G401.6 (cell line): ENCODE measurements around the gene SEMA3F.
A peak's percentile ranks its signal among the peaks of the same experiment; 100 is the strongest.
"Not testable (repeated sequence)": the region's sequence is repeated elsewhere in the genome, so short reads cannot be mapped to it uniquely, and the experiment has no call there.

Experiments
- FAIRE-seq: peaks from 2 replicates; lab custom pipeline; 2012; peaks lifted over from hg19 to GRCh38; lab: Jason Lieb, UNC

SEMA3F gene

DNA sequence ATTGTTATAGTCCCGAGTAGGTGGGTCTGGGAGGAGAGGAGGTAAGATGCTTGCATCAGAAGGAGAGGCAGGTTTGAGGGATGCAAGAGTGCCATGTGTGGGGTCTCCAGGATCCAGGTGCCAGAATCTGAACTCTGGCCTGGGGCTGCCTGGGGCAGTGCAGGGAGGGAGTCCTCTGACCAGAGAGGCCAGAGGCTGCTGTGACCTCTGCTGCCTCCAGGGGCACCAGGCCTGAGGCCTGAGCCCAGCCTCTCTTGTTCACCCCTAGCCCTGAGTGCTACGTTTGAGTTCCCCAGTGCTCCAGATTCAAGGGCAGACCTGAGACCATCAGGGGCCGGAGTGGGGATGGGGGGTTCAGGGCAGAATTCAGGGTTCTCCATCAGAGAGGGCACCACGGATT is 57.4 kb downstream of the SEMA3F start:
- FAIRE-seq = no peak

DNA sequence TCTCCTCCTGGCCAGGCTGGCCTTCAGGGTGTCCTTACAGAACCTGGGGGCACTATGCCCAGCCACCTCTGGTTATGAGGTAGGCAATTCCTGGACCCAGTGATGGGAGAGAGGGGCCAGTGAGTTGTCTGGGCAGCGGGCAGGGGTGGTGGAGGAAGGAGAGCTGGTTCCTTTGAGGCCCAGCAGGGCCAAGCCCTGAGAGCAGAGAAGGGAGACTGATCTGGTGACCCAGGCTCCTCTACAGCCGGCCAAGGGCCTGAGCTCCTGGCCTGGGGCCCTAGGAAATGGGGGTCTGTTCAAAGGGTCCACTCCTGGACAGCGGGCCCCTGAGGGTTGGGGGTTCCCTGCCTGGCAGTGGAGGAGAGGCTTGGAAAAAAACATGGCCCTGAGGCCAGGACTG is 57.8 kb downstream of the SEMA3F start:
- FAIRE-seq = no peak

DNA sequence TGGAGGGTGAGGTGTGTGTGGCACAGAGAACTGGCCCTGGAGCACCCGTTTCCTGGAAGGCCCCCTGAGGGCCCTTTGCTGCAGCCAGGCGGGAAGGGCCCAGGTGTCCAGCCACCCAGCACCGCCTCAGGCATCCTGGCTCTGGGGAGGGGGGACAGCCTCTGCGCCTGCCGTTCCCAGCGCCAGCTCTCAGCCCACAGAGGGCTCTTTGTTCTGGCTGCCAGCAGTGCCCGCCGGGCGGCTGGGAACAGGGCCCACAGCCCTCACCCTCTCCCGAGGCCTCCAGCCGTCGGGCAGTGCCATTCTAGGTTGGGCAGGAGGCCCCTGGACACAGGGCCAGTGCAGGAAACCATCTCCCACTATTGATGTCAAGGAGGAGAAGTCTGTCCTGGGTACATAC is 58.2 kb downstream of the SEMA3F start:
- no peak for FAIRE-seq

- FAIRE-seq = no peak
These were observed 59.7 kb downstream of the SEMA3F start for GRCh38 chr3:50214824-50215223.

DNA sequence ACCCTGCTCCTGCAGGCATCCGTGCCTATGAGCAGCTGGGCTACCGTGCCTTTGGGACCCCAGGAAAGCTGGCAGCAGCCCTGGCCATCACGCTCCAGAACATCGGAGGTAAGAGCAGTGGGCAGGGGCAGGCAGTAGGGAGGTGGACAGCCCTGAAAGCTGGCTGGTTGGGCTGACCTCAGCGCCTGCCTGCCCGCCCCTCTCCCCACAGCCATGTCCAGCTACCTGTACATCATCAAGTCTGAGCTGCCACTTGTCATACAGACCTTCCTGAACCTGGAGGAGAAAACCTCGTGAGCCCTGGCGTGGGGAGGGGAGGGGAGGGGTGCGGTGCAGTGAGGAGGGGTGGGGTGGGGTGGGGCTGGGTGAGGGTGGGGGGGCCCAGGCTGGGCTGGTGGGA is 60.4 kb downstream of the SEMA3F start:
- FAIRE-seq = no peak

- no peak for FAIRE-seq
These were observed 62.6 kb downstream of the SEMA3F start for GRCh38 chr3:50217681-50218080.

DNA sequence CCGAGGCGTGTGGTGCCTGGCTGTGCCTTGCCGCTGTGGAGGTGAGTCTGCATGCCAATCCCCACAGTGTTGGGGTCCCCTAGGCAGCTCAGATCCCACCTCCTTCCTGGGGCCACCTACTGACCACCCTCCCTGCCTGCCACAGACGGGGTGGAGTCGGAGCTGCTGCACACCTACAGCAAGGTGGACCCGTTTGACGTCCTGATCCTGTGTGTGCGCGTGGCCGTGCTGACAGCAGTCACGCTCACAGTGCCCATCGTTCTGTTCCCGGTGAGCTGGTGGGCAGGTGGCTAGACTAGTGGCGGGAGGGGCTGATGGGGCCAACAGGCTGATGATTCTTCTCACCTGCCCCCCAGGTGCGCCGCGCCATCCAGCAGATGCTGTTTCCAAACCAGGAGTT is 63.3 kb downstream of the SEMA3F start:
- FAIRE-seq = no peak

DNA sequence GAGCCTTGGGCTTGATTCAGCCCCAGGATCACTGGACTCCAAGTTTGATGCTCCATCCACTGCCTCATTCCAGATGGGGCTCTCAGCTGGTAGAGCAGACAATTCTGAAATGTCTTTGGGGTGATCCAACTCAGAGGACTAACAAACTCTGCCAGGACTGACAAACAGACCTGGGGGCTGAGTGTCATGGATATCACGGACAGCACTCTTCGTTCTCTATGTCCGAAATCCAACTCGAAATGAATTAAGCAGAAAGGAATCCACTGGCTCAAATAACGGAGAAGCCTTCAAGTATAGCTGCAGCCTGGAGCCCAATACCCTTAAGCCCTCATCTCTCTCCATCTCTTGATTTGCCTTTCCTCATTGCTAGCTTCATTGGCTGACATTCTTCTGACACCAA is 64.2 kb downstream of the SEMA3F start:
- FAIRE-seq = no peak

DNA sequence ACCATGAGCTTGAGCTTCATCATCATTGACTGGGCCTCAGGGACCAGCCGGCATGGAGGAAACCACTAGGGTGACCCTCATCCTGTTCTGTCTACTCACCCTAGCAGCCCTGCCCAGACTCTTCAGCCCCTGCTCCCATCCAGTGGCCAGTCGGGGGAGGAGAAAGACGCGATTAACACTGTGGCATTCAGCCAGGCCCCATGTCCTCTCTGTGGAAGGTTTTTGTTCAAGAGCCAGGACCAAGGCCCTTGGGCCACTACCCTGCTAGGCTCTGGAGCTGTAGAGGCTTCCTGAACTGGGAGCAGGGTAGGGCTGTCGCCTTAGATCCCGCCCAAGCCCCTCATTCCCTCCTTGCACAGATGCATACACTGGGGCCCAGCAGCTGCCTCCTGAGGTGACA is 65.0 kb downstream of the SEMA3F start:
- no peak for FAIRE-seq

DNA sequence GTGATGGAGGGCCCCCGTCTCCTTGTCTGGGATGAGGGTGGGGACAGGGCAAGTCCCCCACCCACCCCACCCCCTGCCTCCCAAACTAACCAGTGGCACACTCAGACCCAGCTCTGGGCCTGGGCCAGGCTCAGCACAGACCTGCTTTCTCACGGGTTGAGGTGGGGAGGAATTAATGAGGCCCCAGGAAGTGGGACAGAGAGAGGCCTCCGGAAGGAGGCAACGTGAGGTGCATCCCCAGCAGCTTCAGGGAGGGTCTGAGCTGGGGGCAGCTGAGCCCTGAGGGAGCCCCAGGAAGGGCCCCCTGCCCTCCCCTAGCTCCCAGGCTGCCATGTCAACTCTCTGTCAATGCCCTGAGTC is 65.9 kb downstream of the SEMA3F start:
- FAIRE-seq = no peak

DNA sequence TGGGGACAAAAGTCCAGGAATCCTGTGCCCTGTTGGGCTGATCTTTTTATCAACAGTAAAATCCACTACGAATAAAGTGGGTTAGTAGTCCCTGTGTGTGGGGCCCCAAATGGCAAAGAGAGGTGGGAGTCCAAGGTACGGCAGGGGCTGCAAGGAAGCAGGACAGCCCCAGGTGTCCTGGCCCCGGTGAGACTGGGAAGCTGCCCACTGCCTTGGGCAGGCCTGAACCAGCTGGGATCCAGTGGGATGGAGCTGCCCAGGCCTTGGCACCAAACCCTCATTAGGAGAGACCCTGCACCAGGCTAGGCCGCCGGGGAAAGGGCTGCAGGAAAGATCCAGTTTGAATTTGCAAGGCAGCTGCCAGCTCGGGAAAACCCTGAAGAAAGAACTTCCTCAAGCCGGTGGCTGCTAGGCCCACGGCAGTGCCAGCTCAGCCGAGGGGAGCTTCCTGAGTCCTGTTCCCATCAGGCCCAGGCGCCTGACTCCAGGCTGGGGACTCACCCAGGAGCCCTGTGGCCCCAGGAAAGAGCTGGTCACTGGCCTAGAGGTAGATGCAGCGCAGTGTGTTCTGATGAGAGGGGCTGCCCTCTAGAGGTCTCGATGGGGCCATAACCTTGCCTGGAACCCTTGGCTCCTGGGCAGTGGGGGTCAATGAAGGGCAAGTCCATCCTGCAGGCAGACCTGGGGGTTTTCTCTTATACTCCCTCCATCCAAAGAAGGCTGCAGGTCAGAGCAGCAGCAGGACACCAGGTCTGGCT is 66.5 kb downstream of the SEMA3F start:
- FAIRE-seq = no peak

DNA sequence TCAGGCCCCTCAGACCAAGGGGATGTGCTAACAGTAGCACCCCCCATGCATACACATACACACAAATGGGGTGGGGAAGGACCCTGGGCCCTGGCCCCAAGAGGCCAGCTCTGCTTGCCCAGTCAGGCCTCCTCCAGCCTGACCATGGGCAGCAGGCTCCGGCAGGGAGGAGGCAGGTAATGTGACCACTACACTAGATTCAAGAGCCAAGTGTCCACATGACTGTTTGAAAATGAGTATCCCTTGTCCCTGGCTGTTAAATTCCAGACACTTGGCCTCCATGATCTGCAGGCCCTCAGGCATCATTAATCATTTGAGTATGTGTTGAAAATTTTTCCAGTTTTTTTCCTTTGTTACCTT is 67.0 kb downstream of the SEMA3F start:
- FAIRE-seq = no peak

DNA sequence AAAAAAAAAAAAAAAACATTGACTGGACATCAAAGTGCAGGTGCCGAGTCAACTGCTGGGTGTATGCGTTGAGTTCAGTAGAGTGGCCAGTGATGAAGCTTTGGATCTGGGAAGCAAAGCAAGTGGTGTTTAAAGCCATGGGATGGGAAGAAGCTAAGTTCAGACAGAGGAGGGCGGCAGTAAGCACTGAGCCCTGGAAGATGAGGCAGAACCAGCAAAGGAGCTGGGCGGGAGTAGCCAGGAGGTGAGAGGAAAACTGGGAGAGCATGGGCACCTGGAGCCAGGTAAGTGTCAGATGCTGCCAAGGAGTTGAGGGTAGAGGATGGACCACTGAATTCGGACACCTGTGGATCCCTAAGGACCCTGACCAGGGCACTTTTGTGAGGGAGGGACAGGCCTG is 69.5 kb downstream of the SEMA3F start:
- no peak for FAIRE-seq

DNA sequence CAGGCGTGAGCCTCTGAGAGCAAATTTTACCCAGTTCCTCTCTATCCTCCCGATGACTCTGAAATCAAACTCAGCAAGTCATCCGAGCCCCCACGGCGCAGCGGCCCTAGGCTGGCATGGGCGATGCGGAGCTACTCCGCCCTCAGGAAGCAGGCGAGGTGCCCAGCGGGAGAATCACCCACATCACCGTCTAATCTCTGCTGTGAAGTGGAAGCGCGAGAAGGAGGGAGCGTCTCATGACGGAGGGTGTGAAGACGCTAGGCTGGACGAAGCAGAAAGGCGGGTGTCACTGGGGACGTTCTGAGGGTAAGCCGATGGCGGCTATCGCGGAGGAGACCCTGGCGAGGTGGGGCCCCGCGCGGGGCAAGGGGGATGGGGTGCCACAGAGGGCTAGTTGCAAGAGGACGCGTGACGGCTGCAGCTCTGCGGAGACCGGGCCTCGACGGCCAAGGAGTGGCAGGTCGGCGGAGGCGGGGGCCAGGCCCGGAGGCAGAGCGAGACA is 71.8 kb downstream of the SEMA3F start:
- FAIRE-seq = no peak

GRCh38 chr3:50227390-50228183 is 72.5 kb downstream of the SEMA3F start:
- peak; percentile 86 for FAIRE-seq

DNA sequence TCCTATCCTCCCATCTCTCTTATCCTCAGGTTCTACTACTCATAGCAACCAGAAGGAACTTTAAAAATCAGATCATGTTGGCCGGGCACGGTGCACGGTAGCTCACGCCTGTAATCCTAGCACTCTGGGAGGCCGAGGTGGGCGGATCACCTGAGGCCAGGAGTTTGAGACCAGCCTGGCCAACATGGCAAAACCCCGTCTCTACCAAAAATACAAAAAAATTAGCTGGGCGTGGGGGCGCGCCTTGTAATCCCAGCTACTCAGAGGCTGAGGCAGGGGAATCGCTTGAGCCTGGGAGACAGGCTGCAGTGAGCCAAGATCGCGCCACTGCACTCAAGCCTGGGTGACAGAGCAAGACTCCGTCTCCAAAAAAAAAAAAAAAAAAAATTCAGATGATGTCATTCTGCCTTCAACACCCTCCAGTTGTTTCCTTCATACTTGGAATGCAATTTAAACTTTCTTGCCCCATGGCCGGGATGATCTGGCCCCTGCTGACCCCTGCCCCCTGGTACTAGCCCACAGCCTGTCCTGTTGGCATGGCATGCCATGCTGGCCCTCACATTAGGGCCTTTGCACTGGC is 73.2 kb downstream of the SEMA3F start:
- not testable (repeated sequence) for FAIRE-seq

DNA sequence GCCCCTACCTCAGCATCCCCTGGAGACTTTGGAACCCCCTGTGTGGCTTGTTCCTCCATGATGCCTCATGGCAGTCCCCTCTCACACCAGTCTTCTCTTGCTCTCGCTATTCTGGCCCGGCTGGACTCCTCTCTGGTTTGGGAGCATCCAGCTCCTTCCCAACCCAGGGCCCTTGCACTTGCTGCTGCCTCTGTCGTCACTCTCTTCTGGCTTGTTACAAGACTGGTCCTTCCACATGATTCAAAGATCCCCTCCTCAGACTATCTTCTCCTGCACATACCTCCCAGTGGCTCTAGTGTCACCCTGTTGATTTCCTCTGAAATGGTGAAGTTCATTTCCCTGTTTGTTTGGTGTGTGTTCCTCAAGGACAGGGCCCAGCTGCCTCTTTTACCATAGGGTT is 74.4 kb downstream of the SEMA3F start:
- FAIRE-seq = no peak

DNA sequence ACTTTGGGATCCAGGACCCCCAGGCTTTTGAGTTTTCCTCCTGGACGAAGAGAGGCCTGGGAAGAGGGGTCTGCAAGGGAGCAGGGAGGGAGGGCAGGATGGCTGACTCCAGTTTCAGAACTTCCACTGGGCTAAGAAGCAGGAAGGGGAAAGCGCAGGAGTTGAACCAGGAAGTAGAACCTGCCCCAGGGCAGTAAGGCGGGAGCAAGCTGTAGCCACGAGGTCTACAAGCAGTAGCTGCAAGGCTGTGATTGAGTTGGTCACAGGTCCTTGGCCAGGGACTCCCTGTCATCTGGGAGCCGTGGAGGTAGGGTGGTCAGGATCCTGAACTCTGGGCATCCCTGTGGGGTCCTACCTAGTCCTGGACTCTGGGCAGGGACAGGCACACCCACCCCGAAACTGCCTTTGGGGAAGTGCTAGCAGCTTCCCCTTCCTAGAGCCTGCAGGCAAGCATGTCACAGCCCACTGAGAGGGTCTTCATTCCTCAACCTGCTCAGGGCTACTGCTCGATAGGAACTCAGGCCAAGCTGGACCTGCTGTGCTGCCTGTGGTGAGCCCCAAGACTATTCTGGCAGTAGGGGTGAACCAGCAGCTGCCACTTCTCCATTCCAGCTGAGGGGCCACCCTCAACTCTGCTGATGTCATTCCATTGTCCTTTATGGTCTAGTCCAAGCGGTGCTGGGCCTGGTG is 75.1 kb downstream of the SEMA3F start:
- no peak for FAIRE-seq

DNA sequence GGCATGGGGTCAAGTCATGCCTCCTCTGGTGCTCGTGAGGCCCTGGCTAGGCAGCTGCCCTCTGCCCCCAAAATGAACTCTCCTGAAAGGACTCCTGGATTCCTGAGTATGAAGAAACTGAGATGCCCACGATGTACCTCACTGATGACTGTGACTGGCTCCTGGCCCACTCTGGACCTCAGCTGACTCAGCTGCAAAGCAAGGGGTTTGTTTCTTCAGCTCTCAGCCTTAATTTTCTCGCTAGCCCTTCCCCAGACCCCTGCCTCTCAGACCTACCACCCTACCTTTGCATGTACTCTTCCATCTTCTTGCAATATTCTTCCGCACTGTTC is 75.6 kb downstream of the SEMA3F start:
- FAIRE-seq = no peak

DNA sequence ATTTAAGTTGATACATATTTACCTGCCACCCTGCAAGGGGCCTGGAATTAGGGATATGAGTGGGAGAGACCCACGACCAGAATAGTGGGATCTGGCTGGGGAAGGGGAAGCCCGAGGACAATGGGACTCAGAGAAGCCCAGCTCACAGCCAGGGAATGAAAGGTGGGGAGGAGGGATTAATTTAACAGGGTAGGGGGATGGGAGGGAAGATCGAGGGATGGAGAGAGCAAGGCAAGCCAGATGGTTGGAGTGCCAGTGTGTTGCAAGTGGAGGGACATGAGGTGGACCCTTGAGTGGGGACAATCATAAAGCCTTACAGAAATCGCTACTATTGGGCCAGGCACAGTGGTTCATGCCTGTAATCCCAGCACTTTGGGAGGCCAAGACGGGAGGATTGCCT is 76.5 kb downstream of the SEMA3F start:
- FAIRE-seq = no peak

DNA sequence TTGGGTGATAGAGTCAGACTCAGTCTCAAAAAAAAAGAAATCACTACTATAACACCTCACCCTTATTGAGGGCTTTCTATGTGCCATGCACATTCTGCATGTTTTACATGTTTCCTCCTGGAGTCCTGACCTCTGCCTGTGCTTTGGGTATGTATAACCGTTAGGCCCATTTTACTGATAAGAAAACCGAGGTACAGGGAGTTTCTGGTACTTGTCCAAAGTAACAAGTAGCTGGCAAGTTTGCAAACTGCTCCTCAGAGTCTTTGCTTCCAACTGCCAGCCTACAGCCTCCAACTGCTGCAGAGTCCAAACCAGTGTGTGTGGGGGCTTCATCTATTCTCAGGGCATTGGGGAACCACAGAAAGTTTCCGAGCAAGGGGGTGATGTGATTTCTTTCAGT is 77.2 kb downstream of the SEMA3F start:
- FAIRE-seq = no peak

- FAIRE-seq = no peak
These were observed 78.1 kb downstream of the SEMA3F start for GRCh38 chr3:50233176-50233575.
